Measurements from ENCODE around the gene PIK3CG.

DNA sequence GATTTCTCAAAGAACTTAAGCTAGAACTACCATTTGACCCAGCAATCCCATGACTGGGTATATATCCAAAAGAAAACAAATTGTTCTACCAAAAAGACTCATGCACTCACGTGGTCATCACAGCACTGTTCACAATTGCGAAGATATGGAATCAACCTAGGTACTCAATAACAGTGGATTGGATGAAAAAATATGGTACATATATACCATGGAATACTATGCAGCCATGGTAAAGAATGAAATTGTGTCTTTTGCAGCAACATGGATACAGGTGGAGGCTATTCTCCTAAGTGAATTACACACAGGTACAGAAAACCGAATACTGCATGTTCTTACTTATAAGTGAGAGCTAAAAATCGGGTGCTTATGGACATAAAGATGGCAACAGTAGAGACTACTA, 61.8 kb downstream of the PIK3CG start:
- TF ChIP-seq, protein P1, sequence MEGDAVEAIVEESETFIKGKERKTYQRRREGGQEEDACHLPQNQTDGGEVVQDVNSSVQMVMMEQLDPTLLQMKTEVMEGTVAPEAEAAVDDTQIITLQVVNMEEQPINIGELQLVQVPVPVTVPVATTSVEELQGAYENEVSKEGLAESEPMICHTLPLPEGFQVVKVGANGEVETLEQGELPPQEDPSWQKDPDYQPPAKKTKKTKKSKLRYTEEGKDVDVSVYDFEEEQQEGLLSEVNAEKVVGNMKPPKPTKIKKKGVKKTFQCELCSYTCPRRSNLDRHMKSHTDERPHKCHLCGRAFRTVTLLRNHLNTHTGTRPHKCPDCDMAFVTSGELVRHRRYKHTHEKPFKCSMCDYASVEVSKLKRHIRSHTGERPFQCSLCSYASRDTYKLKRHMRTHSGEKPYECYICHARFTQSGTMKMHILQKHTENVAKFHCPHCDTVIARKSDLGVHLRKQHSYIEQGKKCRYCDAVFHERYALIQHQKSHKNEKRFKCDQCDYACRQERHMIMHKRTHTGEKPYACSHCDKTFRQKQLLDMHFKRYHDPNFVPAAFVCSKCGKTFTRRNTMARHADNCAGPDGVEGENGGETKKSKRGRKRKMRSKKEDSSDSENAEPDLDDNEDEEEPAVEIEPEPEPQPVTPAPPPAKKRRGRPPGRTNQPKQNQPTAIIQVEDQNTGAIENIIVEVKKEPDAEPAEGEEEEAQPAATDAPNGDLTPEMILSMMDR (IDR thresholded peaks at IDR 0.05) = no peak
- no peak for TF ChIP-seq POLR2A (IDR thresholded peaks at IDR 0.05)
- TF ChIP-seq EP300 (IDR thresholded peaks at IDR 0.05) = no peak
